ENCODE data around the gene LRRC45.
"Not testable (repeated sequence)": the region's sequence is repeated elsewhere in the genome, so short reads cannot be mapped to it uniquely, and the experiment has no call there.

The LRRC45 gene

GRCh38 chr17:82036634-82037091, 13.6 kb downstream of the LRRC45 start:
- H3K9me3 ChIP-seq (ENCODE audit: control insufficient read depth, insufficient read depth, low read length) = no peaks in the 10 kb centered on the region
- TF ChIP-seq, protein P1, sequence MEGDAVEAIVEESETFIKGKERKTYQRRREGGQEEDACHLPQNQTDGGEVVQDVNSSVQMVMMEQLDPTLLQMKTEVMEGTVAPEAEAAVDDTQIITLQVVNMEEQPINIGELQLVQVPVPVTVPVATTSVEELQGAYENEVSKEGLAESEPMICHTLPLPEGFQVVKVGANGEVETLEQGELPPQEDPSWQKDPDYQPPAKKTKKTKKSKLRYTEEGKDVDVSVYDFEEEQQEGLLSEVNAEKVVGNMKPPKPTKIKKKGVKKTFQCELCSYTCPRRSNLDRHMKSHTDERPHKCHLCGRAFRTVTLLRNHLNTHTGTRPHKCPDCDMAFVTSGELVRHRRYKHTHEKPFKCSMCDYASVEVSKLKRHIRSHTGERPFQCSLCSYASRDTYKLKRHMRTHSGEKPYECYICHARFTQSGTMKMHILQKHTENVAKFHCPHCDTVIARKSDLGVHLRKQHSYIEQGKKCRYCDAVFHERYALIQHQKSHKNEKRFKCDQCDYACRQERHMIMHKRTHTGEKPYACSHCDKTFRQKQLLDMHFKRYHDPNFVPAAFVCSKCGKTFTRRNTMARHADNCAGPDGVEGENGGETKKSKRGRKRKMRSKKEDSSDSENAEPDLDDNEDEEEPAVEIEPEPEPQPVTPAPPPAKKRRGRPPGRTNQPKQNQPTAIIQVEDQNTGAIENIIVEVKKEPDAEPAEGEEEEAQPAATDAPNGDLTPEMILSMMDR (IDR thresholded peaks at IDR 0.05; ENCODE audit: low read depth, low read length, poor library complexity, severe bottlenecking) = no peak
- no peak for TF ChIP-seq EZH2phosphoT487 (IDR thresholded peaks at IDR 0.05; ENCODE audit: borderline replicate concordance, low read length)
- H3K4me2 ChIP-seq (ENCODE audit: low read length) = peak overlapping the region; percentile 99
- no peak overlapping the region for H3K27ac ChIP-seq (ENCODE audit: low read depth, low read length)
- H3F3A ChIP-seq (ENCODE audit: control insufficient read depth, insufficient read depth) = peaks cover 9% of the 10 kb centered on the region
- peaks cover 12% of the 10 kb centered on the region for H3K79me2 ChIP-seq (ENCODE audit: control insufficient read depth, low read length)
- peaks cover 5% of the 10 kb centered on the region for H4K20me1 ChIP-seq (ENCODE audit: control insufficient read depth, insufficient read depth, low read depth, low read length)
- H3K27me3 ChIP-seq (ENCODE audit: control insufficient read depth, low read length) = no peaks in the 10 kb centered on the region
- peaks cover 21% of the 10 kb centered on the region for H3K36me3 ChIP-seq (ENCODE audit: control insufficient read depth, low read length)
- no peaks in the 10 kb centered on the region for H3K9me2 ChIP-seq (replicated peaks; ENCODE audit: control insufficient read depth, low read length)
- peak overlapping the region; percentile 96 for H3K4me3 ChIP-seq (ENCODE audit: low read length)
- peaks cover 28% of the 10 kb centered on the region for H3K4me1 ChIP-seq (ENCODE audit: control insufficient read depth, low read length)

- Histone ChIP-seq H3F3A (ENCODE audit: control insufficient read depth, insufficient read depth) (peaks cover 9% of the 10 kb centered on the region), H3K27ac (ENCODE audit: low read depth, low read length) (peak within 1 kb of the TSS; percentile 54), H3K36me3 (ENCODE audit: control insufficient read depth, low read length) (peaks cover 21% of the 10 kb centered on the region), H4K20me1 (ENCODE audit: control insufficient read depth, insufficient read depth, low read depth, low read length) (peaks cover 5% of the 10 kb centered on the region), H3K4me1 (ENCODE audit: control insufficient read depth, low read length) (peaks cover 24% of the 10 kb centered on the region), H3K4me3 (ENCODE audit: low read length) (peak within 1 kb of the TSS; percentile 96), H3K9me2 (replicated peaks; ENCODE audit: control insufficient read depth, low read length) (no peaks in the 10 kb centered on the region), H3K27me3 (ENCODE audit: control insufficient read depth, low read length) (no peaks in the 10 kb centered on the region), H3K9me3 (ENCODE audit: control insufficient read depth, insufficient read depth, low read length) (no peaks in the 10 kb centered on the region), H3K79me2 (ENCODE audit: control insufficient read depth, low read length) (peaks cover 12% of the 10 kb centered on the region), H3K4me2 (ENCODE audit: low read length) (peak within 1 kb of the TSS; percentile 99)
- no peak for TF ChIP-seq EZH2phosphoT487 (IDR thresholded peaks at IDR 0.05; ENCODE audit: borderline replicate concordance, low read length)
- TF ChIP-seq, protein P1 (IDR thresholded peaks at IDR 0.05; ENCODE audit: low read depth, low read length, poor library complexity, severe bottlenecking) = peak; percentile 83
Observed at GRCh38 chr17:82037092-82037888, 14.2 kb downstream of the LRRC45 start, which contains the start of gene DCXR. Gene DCXR (minus strand): TSS chr17:82037697. CDS start chr17:82037682, 15 bp downstream.

- H3K9me2 ChIP-seq (replicated peaks; ENCODE audit: control insufficient read depth, low read length) = no peaks in the 10 kb centered on the region
- no peak overlapping the region for H3K27ac ChIP-seq (ENCODE audit: low read depth, low read length)
- H3K79me2 ChIP-seq (ENCODE audit: control insufficient read depth, low read length) = peaks cover 12% of the 10 kb centered on the region
- H3K36me3 ChIP-seq (ENCODE audit: control insufficient read depth, low read length) = peaks cover 21% of the 10 kb centered on the region
- TF ChIP-seq, protein P1 (IDR thresholded peaks at IDR 0.05; ENCODE audit: low read depth, low read length, poor library complexity, severe bottlenecking) = no peak
- no peak for TF ChIP-seq EZH2phosphoT487 (IDR thresholded peaks at IDR 0.05; ENCODE audit: borderline replicate concordance, low read length)
- H3K4me2 ChIP-seq (ENCODE audit: low read length) = peak overlapping the region; percentile 99
- H3K27me3 ChIP-seq (ENCODE audit: control insufficient read depth, low read length) = no peaks in the 10 kb centered on the region
- peaks cover 9% of the 10 kb centered on the region for H3F3A ChIP-seq (ENCODE audit: control insufficient read depth, insufficient read depth)
- H3K9me3 ChIP-seq (ENCODE audit: control insufficient read depth, insufficient read depth, low read length) = no peaks in the 10 kb centered on the region
- peak overlapping the region; percentile 96 for H3K4me3 ChIP-seq (ENCODE audit: low read length)
- H3K4me1 ChIP-seq (ENCODE audit: control insufficient read depth, low read length) = peaks cover 23% of the 10 kb centered on the region
- peaks cover 5% of the 10 kb centered on the region for H4K20me1 ChIP-seq (ENCODE audit: control insufficient read depth, insufficient read depth, low read depth, low read length)
Observed at GRCh38 chr17:82037889-82038195, 14.7 kb downstream of the LRRC45 start.

- H3K27me3 ChIP-seq (ENCODE audit: control insufficient read depth, low read length) = not testable (repeated sequence)
Observed at GRCh38 chr17:82038796-82039409, 15.8 kb downstream of the LRRC45 start.

More at GRCh38 chr17:82038796-82039409, 15.8 kb downstream of the LRRC45 start:
- Histone ChIP-seq H3K4me1 (ENCODE audit: control insufficient read depth, low read length) (peaks cover 23% of the 10 kb centered on the region), H3K79me2 (ENCODE audit: control insufficient read depth, low read length) (peaks cover 12% of the 10 kb centered on the region), H3K36me3 (ENCODE audit: control insufficient read depth, low read length) (peaks cover 21% of the 10 kb centered on the region)
- H3K4me2 ChIP-seq (ENCODE audit: low read length); H3F3A ChIP-seq (ENCODE audit: control insufficient read depth, insufficient read depth); H3K4me3 ChIP-seq (ENCODE audit: low read length); H3K9me2 ChIP-seq (replicated peaks; ENCODE audit: control insufficient read depth, low read length); H3K27ac ChIP-seq (ENCODE audit: low read depth, low read length); H4K20me1 ChIP-seq (ENCODE audit: control insufficient read depth, insufficient read depth, low read depth, low read length); H3K9me3 ChIP-seq (ENCODE audit: control insufficient read depth, insufficient read depth, low read length): not testable (repeated sequence)
